ENCODE measurements around the gene MARCHF9. TPM values are rescaled to one million over a fixed set of nuclear protein-coding genes. Genes with fewer than 3 reads are reported as not detected.

MARCHF9 gene
- total and polyA plus RNA-seq, 9 donors: 5.0 to 15.2 (median 7.7) TPM

- WGBS, 3 donors: 84 to 87% (median 84%) methylated on average over 9 of the region's 9 CpGs
- DNase-seq: no peak
- intact Hi-C loops (cut with DNase I): no loop called here
- Histone ChIP-seq H3K27ac (no peak overlapping the region), H3K27me3 (no peaks in the 10 kb centered on the region), H3K36me3 (no peaks in the 10 kb centered on the region), H3K4me1 (ENCODE audit: insufficient read depth) (no peaks in the 10 kb centered on the region), H3K9me3 (no peaks in the 10 kb centered on the region), H3K4me3 (no peak overlapping the region)
- TF ChIP-seq CTCF (IDR thresholded peaks at IDR 0.05) (no peak), POLR2A (IDR thresholded peaks at IDR 0.05) (no peak), EP300 (IDR thresholded peaks at IDR 0.05) (no peak)
Observed at GRCh38 chr12:57807285-57807684, 52.4 kb downstream of the MARCHF9 start.

GRCh38 chr12:57808351-57808750, 53.4 kb downstream of the MARCHF9 start:
- intact Hi-C loops (cut with DNase I): no loop called here
- Histone ChIP-seq H3K4me1 (ENCODE audit: insufficient read depth) (no peaks in the 10 kb centered on the region), H3K27me3 (no peaks in the 10 kb centered on the region), H3K36me3 (no peaks in the 10 kb centered on the region), H3K9me3 (no peaks in the 10 kb centered on the region), H3K4me3 (no peak overlapping the region), H3K27ac (no peak overlapping the region)
- no peak for TF ChIP-seq CTCF (IDR thresholded peaks at IDR 0.05)
- TF ChIP-seq EP300 (IDR thresholded peaks at IDR 0.05): no peak
- no peak for TF ChIP-seq POLR2A (IDR thresholded peaks at IDR 0.05)
- 84 to 89% (median 87%) methylated on average over 5 of the region's 5 CpGs for WGBS, 3 donors
- no peak for DNase-seq

GRCh38 chr12:57809425-57809824, 54.5 kb downstream of the MARCHF9 start:
- no peaks in the 10 kb centered on the region for H3K27me3 ChIP-seq
- H3K4me3 ChIP-seq: no peak overlapping the region
- WGBS, 3 donors: 91 to 94% (median 94%) methylated on average over 3 of the region's 3 CpGs
- peaks cover 6% of the 10 kb centered on the region for H3K4me1 ChIP-seq (ENCODE audit: insufficient read depth)
- intact Hi-C loops (cut with DNase I): no loop called here
- TF ChIP-seq POLR2A (IDR thresholded peaks at IDR 0.05) (no peak), EP300 (IDR thresholded peaks at IDR 0.05) (no peak), CTCF (IDR thresholded peaks at IDR 0.05) (no peak)
- DNase-seq: no peak
- no peaks in the 10 kb centered on the region for H3K36me3 ChIP-seq
- no peaks in the 10 kb centered on the region for H3K9me3 ChIP-seq
- no peak overlapping the region for H3K27ac ChIP-seq

Small RNA genes within 50 kb of the gene (microRNA-seq; reads per million reads assigned to microRNA genes)
- 0 reads per million in 3 donors for gene MIR6759

Small RNA genes within 50 kb of the gene (small RNA-seq; reads per million reads assigned to genes)
- gene RNU6-1083P: not detected

Other genes with a start within 250 kb of the MARCHF9 start
- 10 to 100 TPM; 22.1 to 84.9 (median 29.2) TPM for gene DDIT3, start 234.6 kb upstream of the MARCHF9 start, total RNA-seq
- gene DDIT3, start 234.6 kb upstream of the MARCHF9 start, polyA plus RNA-seq: 10 to 100 TPM; 34.9 to 62.1 TPM
- 100 to 1,000 TPM in 2 of 7 donors, 10 to 100 TPM in 5; 25.2 to 122 (median 79.7) TPM for gene MBD6, start 232.3 kb upstream of the MARCHF9 start, total RNA-seq
- gene MBD6, start 232.3 kb upstream of the MARCHF9 start, polyA plus RNA-seq: 10 to 100 TPM; 18.1 to 35.0 TPM
- gene DCTN2, start 207.9 kb upstream of the MARCHF9 start, total RNA-seq: 100 to 1,000 TPM in 1 of 7 donors, 10 to 100 TPM in 6; 70.7 to 100 (median 97.4) TPM
- gene DCTN2, start 207.9 kb upstream of the MARCHF9 start, polyA plus RNA-seq: 100 to 1,000 TPM; 128 to 226 TPM
- under 1 TPM in 6 of 7 donors, not detected in 1; 0.08 to 0.48 (median 0.30) TPM for gene KIF5A, start 205.1 kb upstream of the MARCHF9 start, total RNA-seq
- gene KIF5A, start 205.1 kb upstream of the MARCHF9 start, polyA plus RNA-seq: under 1 TPM; 0.15 to 0.48 TPM
- gene PIP4K2C, start 163.9 kb upstream of the MARCHF9 start, total RNA-seq: 10 to 100 TPM; 16.9 to 30.4 (median 21.2) TPM
- 10 to 100 TPM; 13.1 to 42.0 TPM for gene PIP4K2C, start 163.9 kb upstream of the MARCHF9 start, polyA plus RNA-seq
- 10 to 100 TPM; 50.0 to 75.2 (median 57.8) TPM for gene DTX3, start 150.3 kb upstream of the MARCHF9 start, total RNA-seq
- 10 to 100 TPM; 37.9 to 56.2 TPM for gene DTX3, start 150.3 kb upstream of the MARCHF9 start, polyA plus RNA-seq
- 10 to 100 TPM; 22.1 to 48.4 (median 37.1) TPM for gene ARHGEF25, start 143.7 kb upstream of the MARCHF9 start, total RNA-seq
- 10 to 100 TPM; 47.4 to 48.8 TPM for gene ARHGEF25, start 143.7 kb upstream of the MARCHF9 start, polyA plus RNA-seq
- 1 to 10 TPM in 1 of 7 donors, under 1 TPM in 6; 0.28 to 1.5 (median 0.56) TPM for gene B4GALNT1, start 121.9 kb upstream of the MARCHF9 start, total RNA-seq
- gene B4GALNT1, start 121.9 kb upstream of the MARCHF9 start, polyA plus RNA-seq: 1 to 10 TPM in 1 of 2 donors, under 1 TPM in 1; 0.22 to 1.3 TPM
- 100 to 1,000 TPM; 128 to 227 (median 200) TPM for gene OS9, start 61.0 kb upstream of the MARCHF9 start, total RNA-seq
- gene OS9, start 61.0 kb upstream of the MARCHF9 start, polyA plus RNA-seq: 100 to 1,000 TPM; 197 to 387 TPM
- gene AGAP2, start 16.4 kb upstream of the MARCHF9 start, total RNA-seq: under 1 TPM; 0.34 to 0.99 (median 0.60) TPM
- 1 to 10 TPM in 1 of 2 donors, under 1 TPM in 1; 0.33 to 1.3 TPM for gene AGAP2, start 16.4 kb upstream of the MARCHF9 start, polyA plus RNA-seq
- 10 to 100 TPM; 27.7 to 64.0 (median 32.5) TPM for gene TSPAN31, start 10.1 kb upstream of the MARCHF9 start, total RNA-seq
- 10 to 100 TPM; 44.0 to 63.7 TPM for gene TSPAN31, start 10.1 kb upstream of the MARCHF9 start, polyA plus RNA-seq
- 100 to 1,000 TPM; 111 to 175 (median 122) TPM for gene CDK4, start 2.8 kb upstream of the MARCHF9 start, total RNA-seq
- 100 to 1,000 TPM in 1 of 2 donors, 10 to 100 TPM in 1; 82.7 to 127 TPM for gene CDK4, start 2.8 kb upstream of the MARCHF9 start, polyA plus RNA-seq
- gene CYP27B1, start 12.0 kb downstream of the MARCHF9 start, total RNA-seq: 1 to 10 TPM in 4 of 7 donors, under 1 TPM in 3; 0.12 to 2.5 (median 1.0) TPM
- under 1 TPM; 0.18 to 0.30 TPM for gene CYP27B1, start 12.0 kb downstream of the MARCHF9 start, polyA plus RNA-seq
- gene METTL1, start 17.0 kb downstream of the MARCHF9 start, total RNA-seq: 10 to 100 TPM in 6 of 7 donors, 1 to 10 TPM in 1; 5.7 to 48.6 (median 26.4) TPM
- 10 to 100 TPM; 10.6 to 29.3 TPM for gene METTL1, start 17.0 kb downstream of the MARCHF9 start, polyA plus RNA-seq
- 10 to 100 TPM; 11.0 to 18.0 (median 15.2) TPM for gene EEF1AKMT3, start 17.5 kb downstream of the MARCHF9 start, total RNA-seq
- 10 to 100 TPM; 10.4 to 15.0 TPM for gene EEF1AKMT3, start 17.5 kb downstream of the MARCHF9 start, polyA plus RNA-seq
- 10 to 100 TPM; 13.2 to 23.0 (median 20.1) TPM for gene TSFM, start 27.7 kb downstream of the MARCHF9 start, total RNA-seq
- gene TSFM, start 27.7 kb downstream of the MARCHF9 start, polyA plus RNA-seq: 10 to 100 TPM; 17.5 to 28.1 TPM
- gene AVIL, start 63.6 kb downstream of the MARCHF9 start, total RNA-seq: 1 to 10 TPM; 1.4 to 5.3 (median 4.7) TPM
- gene AVIL, start 63.6 kb downstream of the MARCHF9 start, polyA plus RNA-seq: 1 to 10 TPM; 2.9 to 8.1 TPM
- gene CTDSP2, start 91.6 kb downstream of the MARCHF9 start, total RNA-seq: 100 to 1,000 TPM in 6 of 7 donors, 10 to 100 TPM in 1; 73.1 to 212 (median 189) TPM
- gene CTDSP2, start 91.6 kb downstream of the MARCHF9 start, polyA plus RNA-seq: 100 to 1,000 TPM in 1 of 2 donors, 10 to 100 TPM in 1; 94.8 to 165 TPM
- 1 to 10 TPM; 2.7 to 5.5 (median 5.1) TPM for gene ATP23, start 186.5 kb downstream of the MARCHF9 start, total RNA-seq
- gene ATP23, start 186.5 kb downstream of the MARCHF9 start, polyA plus RNA-seq: 1 to 10 TPM; 3.6 to 4.0 TPM

Data from ovary (tissue), 9 donors.